Rectal smooth muscle tissue (tissue), 1 donor: ENCODE measurements around the gene ENDOG.

Experiments
- H3K27ac ChIP-seq: one replicate; pipeline ENCODE4 v1.7.0; 2013; ENCODE audit warnings: low read depth, low read length, inconsistent platforms
- H3K27me3 ChIP-seq: one replicate; pipeline ENCODE4 v1.7.0; 2013; ENCODE audit warnings: low read length; ENCODE audit not compliant: control insufficient read depth, insufficient read depth
- H3K36me3 ChIP-seq: one replicate; pipeline ENCODE4 v1.7.0; 2013; ENCODE audit warnings: low read length; ENCODE audit not compliant: control insufficient read depth, insufficient read depth
- H3K4me1 ChIP-seq: one replicate; pipeline ENCODE4 v1.7.0; 2013; ENCODE audit warnings: low read length; ENCODE audit not compliant: control insufficient read depth, insufficient read depth
- H3K4me3 ChIP-seq: one replicate; pipeline ENCODE4 v1.7.0; 2013; ENCODE audit warnings: low read length
- H3K9ac ChIP-seq: one replicate; pipeline ENCODE4 v1.7.0; 2013; ENCODE audit warnings: low read length

ENDOG gene

GRCh38 chr9:128823903-128824406 is 5.7 kb downstream of the ENDOG start:
- Histone ChIP-seq H3K4me1 (peaks cover 12% of the 10 kb centered on the region), H3K27me3 (no peaks in the 10 kb centered on the region), H3K27ac (no peak overlapping the region), H3K4me3 (no peak overlapping the region), H3K9ac (no peak overlapping the region), H3K36me3 (peaks cover 27% of the 10 kb centered on the region)

- H3K9ac ChIP-seq, result no peak overlapping the region
- H3K27me3 ChIP-seq, result no peaks in the 10 kb centered on the region
- peaks cover 9% of the 10 kb centered on the region for H3K4me1 ChIP-seq
- no peak overlapping the region for H3K4me3 ChIP-seq
- H3K36me3 ChIP-seq, result peaks cover 27% of the 10 kb centered on the region
- H3K27ac ChIP-seq, result no peak overlapping the region
Observed at GRCh38 chr9:128824911-128825310, 6.6 kb downstream of the ENDOG start.

GRCh38 chr9:128825923-128826700 is 7.8 kb downstream of the ENDOG start:
- H3K4me3 ChIP-seq, result no peak overlapping the region
- peaks cover 27% of the 10 kb centered on the region for H3K36me3 ChIP-seq
- H3K4me1 ChIP-seq, result peaks cover 7% of the 10 kb centered on the region
- H3K27me3 ChIP-seq, result no peaks in the 10 kb centered on the region
- H3K27ac ChIP-seq, result no peak overlapping the region
- no peak overlapping the region for H3K9ac ChIP-seq

GRCh38 chr9:128828267-128828666 is 10.0 kb downstream of the ENDOG start:
- Histone ChIP-seq H3K4me3 (peak overlapping the region; percentile 83), H3K9ac (no peak overlapping the region)

GRCh38 chr9:128828719-128829452 is 10.6 kb downstream of the ENDOG start:
- Histone ChIP-seq H3K9ac (peak overlapping the region; percentile 76), H3K4me1 (peaks cover 7% of the 10 kb centered on the region), H3K27me3 (no peaks in the 10 kb centered on the region), H3K4me3 (peak overlapping the region; percentile 83), H3K36me3 (peaks cover 18% of the 10 kb centered on the region), H3K27ac (no peak overlapping the region)

More at GRCh38 chr9:128828267-128828666, 10.0 kb downstream of the ENDOG start:
- peaks cover 18% of the 10 kb centered on the region for H3K36me3 ChIP-seq
- no peak overlapping the region for H3K27ac ChIP-seq
- no peaks in the 10 kb centered on the region for H3K27me3 ChIP-seq
- peaks cover 7% of the 10 kb centered on the region for H3K4me1 ChIP-seq

GRCh38 chr9:128829477-128830251 is 11.4 kb downstream of the ENDOG start, which contains the start of gene SPOUT1:
SPOUT1 (minus strand) TSS chr9:128829794; CDS start chr9:128829780, 14 bp downstream.
- peaks cover 7% of the 10 kb centered on the region for H3K4me1 ChIP-seq
- peak within 1 kb of the TSS; percentile 83 for H3K4me3 ChIP-seq
- H3K9ac ChIP-seq, result peak within 1 kb of the TSS; percentile 76
- H3K27ac ChIP-seq, result no peak within 1 kb of the TSS
- no peaks in the 10 kb centered on the region for H3K27me3 ChIP-seq
- H3K36me3 ChIP-seq, result peaks cover 14% of the 10 kb centered on the region

GRCh38 chr9:128833696-128834095 is 15.4 kb downstream of the ENDOG start:
- Histone ChIP-seq H3K4me3 (no peak overlapping the region), H3K27ac (no peak overlapping the region), H3K4me1 (peaks cover 6% of the 10 kb centered on the region), H3K36me3 (peaks cover 6% of the 10 kb centered on the region), H3K9ac (no peak overlapping the region), H3K27me3 (no peaks in the 10 kb centered on the region)

- H3K4me3 ChIP-seq, result no peak overlapping the region
- H3K9ac ChIP-seq, result no peak overlapping the region
- H3K27me3 ChIP-seq, result no peaks in the 10 kb centered on the region
- H3K36me3 ChIP-seq, result peaks cover 6% of the 10 kb centered on the region
- H3K4me1 ChIP-seq, result no peaks in the 10 kb centered on the region
- H3K27ac ChIP-seq, result no peak overlapping the region
Observed at GRCh38 chr9:128835246-128836210, 17.2 kb downstream of the ENDOG start.

GRCh38 chr9:128836509-128837145 is 18.3 kb downstream of the ENDOG start:
- Histone ChIP-seq H3K4me3 (no peak overlapping the region), H3K36me3 (peaks cover 6% of the 10 kb centered on the region), H3K27me3 (no peaks in the 10 kb centered on the region), H3K27ac (no peak overlapping the region), H3K9ac (no peak overlapping the region), H3K4me1 (no peaks in the 10 kb centered on the region)

GRCh38 chr9:128838338-128838737 is 20.0 kb downstream of the ENDOG start:
- H3K4me1 ChIP-seq, result no peaks in the 10 kb centered on the region
- no peak overlapping the region for H3K4me3 ChIP-seq
- H3K36me3 ChIP-seq, result peaks cover 6% of the 10 kb centered on the region
- no peaks in the 10 kb centered on the region for H3K27me3 ChIP-seq
- H3K9ac ChIP-seq, result no peak overlapping the region
- H3K27ac ChIP-seq, result no peak overlapping the region

- H3K27me3 ChIP-seq, result no peaks in the 10 kb centered on the region
- H3K27ac ChIP-seq, result no peak overlapping the region
- no peak overlapping the region for H3K9ac ChIP-seq
- no peak overlapping the region for H3K4me3 ChIP-seq
- H3K36me3 ChIP-seq, result peaks cover 6% of the 10 kb centered on the region
- no peaks in the 10 kb centered on the region for H3K4me1 ChIP-seq
Observed at GRCh38 chr9:128840524-128840923, 22.2 kb downstream of the ENDOG start.
